BLaER1 treated with 17β-estradiol and CSF1 and Interleukin-3, amounts not matched to agents 10 nM and 100 nM (cell line): ENCODE results near the gene CDH23.

Source experiments
- H3K27ac ChIP-seq, 11 experiments: shearing (Covaris generic); formaldehyde crosslinking; 2 replicates each; pipeline ENCODE4 v1.8.1; 2022
- H3K27me3 ChIP-seq, 11 experiments: shearing (Covaris generic); formaldehyde crosslinking; 2 replicates each; pipeline ENCODE4 v1.8.1; 2022
- H3K36me3 ChIP-seq, 11 experiments: shearing (Covaris generic); formaldehyde crosslinking; 2 replicates each; pipeline ENCODE4 v1.8.1; 2022
- H3K4me1 ChIP-seq, 10 experiments: shearing (Covaris generic); formaldehyde crosslinking; 2 replicates each; pipeline ENCODE4 v1.8.1; 2022
- H3K4me2 ChIP-seq, 11 experiments: shearing (Covaris generic); formaldehyde crosslinking; 2 replicates each; pipeline ENCODE4 v1.8.1; 2022
- H3K4me3 ChIP-seq, 10 experiments: shearing (Covaris generic); formaldehyde crosslinking; 2 replicates each; pipeline ENCODE4 v1.8.1; 2022
- H3K9ac ChIP-seq, 11 experiments: shearing (Covaris generic); formaldehyde crosslinking; 2 replicates each; pipeline ENCODE4 v1.8.1; 2022
- H3K9me3 ChIP-seq, 11 experiments: shearing (Covaris generic); formaldehyde crosslinking; replicated peaks in 1 of 11; 2 replicates each; pipeline ENCODE4 v1.8.1; 2022
- H4K20me1 ChIP-seq, 11 experiments: shearing (Covaris generic); formaldehyde crosslinking; 2 replicates each; pipeline ENCODE4 v1.8.1; 2022
- Cebpa-rat ChIP-seq, 11 experiments: shearing (Covaris generic); IDR thresholded peaks; 2 replicates each; pipeline ENCODE4 v1.8.1; 2022

The CDH23 gene

DNA sequence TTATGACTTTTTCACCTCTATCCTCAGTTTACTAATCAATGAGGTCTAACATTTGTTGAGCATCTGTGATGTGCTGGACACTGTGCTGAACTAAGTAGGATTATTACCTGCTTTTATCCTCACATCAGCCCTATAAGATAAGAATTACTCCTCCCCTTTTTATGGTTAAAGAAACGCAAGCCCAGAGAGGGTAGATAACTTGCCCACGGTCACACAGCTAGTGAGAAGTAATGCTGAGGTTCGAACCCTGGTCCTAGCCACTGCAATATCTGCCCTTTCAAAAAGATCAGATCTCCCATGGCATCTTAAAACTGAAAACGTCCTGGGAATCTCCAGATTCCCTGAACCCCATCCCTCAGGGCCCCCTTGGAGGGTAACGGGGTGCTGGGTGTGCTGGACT is 204.6 kb downstream of the CDH23 start:
- Histone ChIP-seq H3K27ac (peak overlapping the region in 3 of 11 experiments; percentile 9 to 54 (median 35); a peak in 4 of 22 replicates), H3K27me3 (no peaks in the 10 kb centered on the region), H3K4me1 (peaks cover 17 to 84% (median 31%) of the 10 kb centered on the region in 10 experiments), H3K4me3 (no peak overlapping the region), H3K9me3 (no peaks in the 10 kb centered on the region), H3K4me2 (peak overlapping the region in 3 of 11 experiments; percentile 51 to 88 (median 85); a peak in 6 of 22 replicates), H3K9ac (peak overlapping the region in 2 of 11 experiments; percentile 18 to 44; a peak in 3 of 22 replicates), H3K36me3 (no peaks in the 10 kb centered on the region), H4K20me1 (no peaks in the 10 kb centered on the region)
- TF ChIP-seq Cebpa-rat (IDR thresholded peaks at IDR 0.05), result no peak

DNA sequence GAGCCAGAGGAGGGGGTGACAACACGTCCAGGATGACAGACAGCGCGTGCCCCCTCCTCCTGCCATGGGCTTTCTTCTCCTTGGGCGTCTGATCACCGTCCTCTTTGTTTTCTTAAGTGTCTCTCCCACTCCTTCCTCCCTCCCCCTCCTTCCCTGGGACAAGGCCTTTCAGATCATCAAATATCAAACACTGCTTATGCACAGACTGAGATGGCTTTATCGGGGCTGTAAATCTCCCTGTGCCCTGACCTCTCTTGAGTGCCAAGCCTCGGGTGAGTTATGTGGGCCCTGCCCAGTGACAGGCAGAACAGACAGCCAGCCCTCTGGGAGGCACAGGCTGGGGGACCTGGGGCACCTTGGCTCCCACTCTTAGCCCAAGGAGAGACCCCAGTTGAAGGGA is 206.4 kb downstream of the CDH23 start:
- H3K36me3 ChIP-seq, result no peaks in the 10 kb centered on the region
- no peak overlapping the region for H3K4me3 ChIP-seq
- peaks cover 7 to 66% (median 19%) of the 10 kb centered on the region in 10 experiments for H3K4me1 ChIP-seq
- H3K4me2 ChIP-seq, result peak overlapping the region in 3 of 11 experiments; percentile 8 to 37 (median 21); a peak in 3 of 22 replicates
- H3K9ac ChIP-seq, result no peak overlapping the region
- no peaks in the 10 kb centered on the region for H4K20me1 ChIP-seq
- H3K27me3 ChIP-seq, result no peaks in the 10 kb centered on the region
- TF ChIP-seq Cebpa-rat (IDR thresholded peaks at IDR 0.05), result no peak
- no peaks in the 10 kb centered on the region for H3K9me3 ChIP-seq
- H3K27ac ChIP-seq, result peak overlapping the region in 2 of 11 experiments; percentile 7 to 30; a peak in 1 of 22 replicates

DNA sequence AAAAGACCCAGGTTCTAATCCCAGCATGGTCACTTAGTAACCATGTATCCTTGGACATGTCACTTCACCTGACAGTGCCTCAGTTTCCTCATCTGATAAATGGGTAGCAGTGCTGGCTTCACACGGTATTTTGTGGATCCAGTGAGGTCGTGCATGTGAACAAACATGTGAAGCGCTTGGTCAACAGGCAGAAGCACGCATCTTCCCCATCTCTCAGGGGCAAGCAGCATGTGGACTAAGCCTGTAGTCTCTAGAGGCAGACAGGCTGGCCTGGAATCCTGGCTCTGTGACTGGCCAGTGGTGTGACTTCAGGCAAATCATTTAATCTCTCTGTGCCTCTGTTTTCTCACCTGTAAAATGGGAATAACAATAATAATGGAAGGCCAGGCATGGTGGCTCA is 207.0 kb downstream of the CDH23 start:
- H3K36me3 ChIP-seq, result no peaks in the 10 kb centered on the region
- no peaks in the 10 kb centered on the region for H4K20me1 ChIP-seq
- peak overlapping the region in 2 of 11 experiments; percentile 20 to 51; a peak in 2 of 22 replicates for H3K4me2 ChIP-seq
- no peaks in the 10 kb centered on the region for H3K9me3 ChIP-seq
- H3K9ac ChIP-seq, result no peak overlapping the region
- no peaks in the 10 kb centered on the region for H3K27me3 ChIP-seq
- peaks cover 4 to 59% (median 14%) of the 10 kb centered on the region in 10 experiments; a peak in 17 of 20 replicates for H3K4me1 ChIP-seq
- 0 out of 22 replicates have a peak overlapping the region, but pooled peaks of 2 of the 11 experiments have one; percentile 7 to 30 for H3K27ac ChIP-seq
- TF ChIP-seq Cebpa-rat (IDR thresholded peaks at IDR 0.05), result no peak
- no peak overlapping the region for H3K4me3 ChIP-seq

DNA sequence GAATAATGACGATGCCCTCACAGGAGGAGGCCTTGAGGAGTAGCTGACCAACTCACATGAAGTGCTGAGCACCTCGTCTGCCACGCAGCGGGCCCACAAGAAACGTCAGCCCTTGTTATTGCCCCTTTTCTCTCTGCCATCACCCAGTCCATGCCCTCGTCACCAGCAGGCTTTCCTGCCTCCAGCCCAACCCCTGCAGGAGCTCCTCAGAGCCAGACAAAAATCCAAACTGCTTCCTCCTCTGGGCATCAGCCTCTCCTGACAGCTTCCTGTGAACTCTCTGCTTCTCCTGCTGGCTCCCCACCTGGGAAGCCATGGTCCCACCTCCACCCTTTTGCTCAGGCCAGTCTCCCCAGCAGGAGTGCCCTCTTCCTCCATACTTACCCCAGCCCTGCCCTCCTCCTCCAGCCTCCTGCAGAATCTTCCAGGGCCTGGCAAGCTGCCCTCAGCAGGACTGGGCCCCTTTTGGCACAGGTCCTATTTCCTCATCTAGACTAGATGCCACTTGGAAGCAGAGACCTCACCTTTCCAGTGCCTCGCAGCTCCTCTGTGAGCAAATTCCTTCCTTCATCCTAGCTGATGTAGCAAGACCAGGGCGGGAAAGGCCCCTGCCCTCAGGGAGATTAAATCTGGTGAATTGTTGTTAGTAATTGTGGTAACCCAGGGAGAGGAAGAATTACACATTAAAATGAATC is 207.8 kb downstream of the CDH23 start:
- Histone ChIP-seq H3K4me1 (peaks cover 6 to 56% (median 15%) of the 10 kb centered on the region in 10 experiments; a peak in 14 of 20 replicates), H3K9ac (peak overlapping the region in 1 of 11 experiments; percentile 9; a peak in 1 of 22 replicates), H3K27me3 (no peaks in the 10 kb centered on the region), H3K9me3 (no peaks in the 10 kb centered on the region), H3K27ac (no peak overlapping the region), H4K20me1 (no peaks in the 10 kb centered on the region), H3K36me3 (no peaks in the 10 kb centered on the region), H3K4me2 (peak overlapping the region in 7 of 11 experiments; percentile 4 to 51 (median 13); a peak in 7 of 22 replicates), H3K4me3 (no peak overlapping the region)
- no peak for TF ChIP-seq Cebpa-rat (IDR thresholded peaks at IDR 0.05)

DNA sequence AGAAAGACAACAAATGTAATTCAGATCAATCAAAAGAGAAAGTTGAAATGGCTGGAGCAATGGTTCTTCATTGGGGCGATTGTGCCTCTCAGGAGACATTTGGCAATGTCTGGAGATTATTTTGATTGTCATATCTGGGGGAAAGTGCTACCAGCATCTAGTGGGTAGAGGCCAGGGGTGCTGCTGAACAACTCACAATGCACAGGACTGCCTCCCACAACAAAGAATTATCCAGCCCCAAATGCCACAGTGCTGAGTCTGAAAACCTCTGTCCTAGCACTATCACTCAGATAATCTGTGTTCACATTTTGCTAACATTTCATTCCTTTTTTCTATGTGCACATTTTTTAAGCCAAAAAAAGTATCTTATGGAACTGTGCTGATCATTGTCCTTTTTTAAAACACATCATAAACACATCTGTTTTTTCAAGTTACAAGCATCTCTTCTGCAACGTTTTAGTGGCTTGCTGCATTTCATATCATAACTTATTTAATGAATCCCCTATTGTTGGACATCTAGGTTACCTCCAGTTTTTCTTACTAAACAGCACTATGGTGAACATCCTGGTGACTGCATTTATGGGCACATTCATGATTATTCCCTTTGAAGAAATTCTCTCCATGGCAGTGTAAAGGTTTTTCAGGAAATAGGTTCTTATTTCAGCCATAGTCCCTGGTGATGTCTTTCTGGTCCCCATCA is 208.7 kb downstream of the CDH23 start:
- Histone ChIP-seq H3K36me3 (no peaks in the 10 kb centered on the region), H3K4me2 (no peak overlapping the region), H3K9me3 (no peaks in the 10 kb centered on the region), H4K20me1 (no peaks in the 10 kb centered on the region), H3K4me3 (no peak overlapping the region), H3K27ac (no peak overlapping the region), H3K9ac (no peak overlapping the region), H3K27me3 (no peaks in the 10 kb centered on the region), H3K4me1 (peaks cover 6 to 46% (median 16%) of the 10 kb centered on the region in 10 experiments; a peak in 14 of 20 replicates)
- TF ChIP-seq Cebpa-rat (IDR thresholded peaks at IDR 0.05), result no peak

DNA sequence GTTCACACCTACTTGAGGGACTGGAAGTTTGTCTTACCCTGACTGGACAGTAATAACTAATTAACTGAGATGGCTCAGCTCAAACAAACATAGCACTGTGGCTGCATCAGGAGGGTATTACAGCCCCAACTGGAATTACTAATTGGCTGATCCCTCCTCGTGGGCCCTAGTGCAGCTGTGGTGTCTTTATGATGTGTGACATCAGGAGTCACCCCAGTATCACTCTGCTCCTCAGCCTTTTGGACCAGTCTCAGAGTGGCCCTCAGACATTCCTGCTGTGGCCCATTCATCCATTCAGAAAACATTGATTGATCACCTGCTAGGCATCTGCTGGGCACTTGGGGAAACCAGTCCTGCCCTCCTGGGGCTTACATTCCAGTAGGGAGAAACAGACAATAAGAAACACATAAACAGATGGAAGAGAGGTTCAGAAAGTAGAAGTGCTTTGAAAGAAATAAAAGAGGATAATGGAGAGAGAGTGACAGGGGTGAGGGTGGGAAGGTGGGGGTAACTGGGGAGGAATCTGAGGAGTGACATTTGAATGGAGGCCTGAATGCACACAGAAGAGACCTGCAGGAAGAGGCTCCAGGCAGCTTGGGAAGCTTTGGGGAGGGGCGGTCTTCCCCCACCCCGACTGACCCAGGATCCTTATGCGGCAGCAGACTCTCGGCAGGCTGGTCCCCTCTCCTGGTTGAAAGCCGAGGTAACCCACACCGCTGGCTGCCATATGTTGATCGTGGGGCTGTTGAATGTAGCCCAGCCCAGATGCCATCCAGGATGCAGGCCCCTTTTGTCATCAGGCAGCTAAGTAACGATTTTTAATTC is 209.7 kb downstream of the CDH23 start:
- Histone ChIP-seq H3K4me2 (no peak overlapping the region), H3K4me3 (no peak overlapping the region), H3K27ac (no peak overlapping the region), H3K27me3 (no peaks in the 10 kb centered on the region), H3K9me3 (no peaks in the 10 kb centered on the region), H3K4me1 (peaks cover 6 to 36% (median 13%) of the 10 kb centered on the region in 10 experiments; a peak in 14 of 20 replicates), H3K36me3 (no peaks in the 10 kb centered on the region), H3K9ac (no peak overlapping the region), H4K20me1 (no peaks in the 10 kb centered on the region)
- TF ChIP-seq Cebpa-rat (IDR thresholded peaks at IDR 0.05), result no peak

DNA sequence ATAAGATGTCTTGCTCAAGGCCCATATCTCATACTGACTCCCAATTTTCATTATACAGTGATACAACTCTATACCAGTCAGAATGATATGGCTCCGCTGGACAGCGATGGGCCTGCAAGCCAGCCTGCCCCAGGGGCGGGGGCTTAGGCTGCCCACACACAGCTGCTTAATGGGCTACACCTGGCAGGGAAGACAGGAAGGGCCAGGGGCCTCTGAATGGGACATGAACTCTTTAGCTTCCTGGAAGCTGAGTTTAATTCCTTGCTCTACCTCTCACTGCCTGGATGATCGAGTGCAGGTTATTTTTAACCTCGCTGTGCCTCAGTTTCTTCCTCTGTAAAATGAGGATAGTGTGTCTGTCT is 210.3 kb downstream of the CDH23 start:
- H3K4me1 ChIP-seq, result peaks cover 6 to 30% (median 13%) of the 10 kb centered on the region in 10 experiments; a peak in 14 of 20 replicates
- H4K20me1 ChIP-seq, result no peaks in the 10 kb centered on the region
- no peak overlapping the region for H3K4me2 ChIP-seq
- no peak overlapping the region for H3K27ac ChIP-seq
- TF ChIP-seq Cebpa-rat (IDR thresholded peaks at IDR 0.05), result no peak
- H3K27me3 ChIP-seq, result no peaks in the 10 kb centered on the region
- no peaks in the 10 kb centered on the region for H3K9me3 ChIP-seq
- no peak overlapping the region for H3K4me3 ChIP-seq
- H3K9ac ChIP-seq, result no peak overlapping the region; a peak in 1 of 22 replicates
- H3K36me3 ChIP-seq, result no peaks in the 10 kb centered on the region

DNA sequence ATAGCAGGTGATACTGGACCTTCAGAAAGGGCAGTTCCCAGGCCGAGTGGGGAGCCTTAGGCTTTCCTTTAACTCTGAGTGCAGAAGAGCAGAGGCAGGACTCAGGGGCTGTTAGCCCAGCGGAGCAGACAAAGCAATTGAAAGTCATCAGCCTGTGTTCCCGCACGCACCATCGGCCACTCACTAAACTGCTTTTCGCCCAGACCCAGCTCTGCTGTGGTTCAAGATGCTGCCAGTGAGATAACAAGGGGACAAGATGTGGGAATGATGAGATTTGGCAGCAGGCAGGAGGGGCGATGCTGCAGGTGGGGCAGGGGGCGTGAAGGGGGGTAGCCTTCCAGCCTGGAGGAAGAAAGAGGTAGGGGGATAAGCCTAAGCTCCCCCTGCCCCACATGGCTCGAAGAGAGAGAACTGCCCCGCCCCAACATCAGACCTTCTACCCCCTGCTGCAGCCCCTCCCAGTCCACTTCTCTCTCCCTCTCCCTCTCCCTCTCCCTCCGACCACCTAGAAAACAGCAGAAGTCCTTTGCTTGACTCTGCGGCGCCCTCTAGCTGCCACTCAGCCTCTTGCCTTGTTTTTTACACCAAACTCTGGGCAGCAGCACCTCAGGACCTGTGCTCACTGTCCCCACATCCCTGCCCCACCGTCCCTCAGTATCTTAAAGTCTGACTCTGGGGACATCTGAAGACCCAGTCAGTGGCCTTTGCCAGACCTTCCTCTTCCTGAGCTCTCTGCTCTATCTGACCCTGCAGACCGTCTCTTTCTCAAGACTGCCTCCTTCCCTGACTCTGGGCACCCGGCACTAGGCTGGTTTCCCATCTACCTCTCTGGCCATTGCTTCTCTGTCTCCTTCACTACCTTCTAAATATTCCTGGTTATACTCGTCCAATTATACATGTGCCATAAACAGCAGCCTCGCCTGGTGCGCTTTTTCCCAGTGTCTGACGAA is 212.4 kb downstream of the CDH23 start:
- no peak overlapping the region for H3K27ac ChIP-seq
- no peaks in the 10 kb centered on the region for H4K20me1 ChIP-seq
- H3K9ac ChIP-seq, result no peak overlapping the region; a peak in 1 of 22 replicates
- H3K4me2 ChIP-seq, result peak overlapping the region in 3 of 11 experiments; percentile 2 to 12 (median 5); a peak in 1 of 22 replicates
- peaks cover 8 to 32% (median 18%) of the 10 kb centered on the region in 10 experiments; a peak in 16 of 20 replicates for H3K4me1 ChIP-seq
- no peaks in the 10 kb centered on the region for H3K36me3 ChIP-seq
- no peak overlapping the region for H3K4me3 ChIP-seq
- TF ChIP-seq Cebpa-rat (IDR thresholded peaks at IDR 0.05), result no peak
- no peaks in the 10 kb centered on the region for H3K9me3 ChIP-seq
- H3K27me3 ChIP-seq, result no peaks in the 10 kb centered on the region
